ENCODE results near the gene CNDP2. TPM values are rescaled to one million over a fixed set of nuclear protein-coding genes. Genes with fewer than 3 reads are reported as not detected.

CNDP2 gene
- total and polyA plus RNA-seq, 2 of the 13 experiments (the other 11 are each of a cell fraction or from before 2014, with no cell fraction given) = 64.7 to 80.8 TPM

GRCh38 chr18:74496508-74497323, 553 bp downstream of the CNDP2 start (continued):
- TF ChIP-seq RBM39 (IDR thresholded peaks at IDR 0.05; ENCODE audit: low read depth, low read length, poor library complexity, severe bottlenecking) (no peak), TFE3 (CRISPR knock-in tag; IDR thresholded peaks at IDR 0.05) (no peak), ZNF614 (CRISPR knock-in tag; IDR thresholded peaks at IDR 0.05; ENCODE audit: borderline replicate concordance) (no peak), RFX3 (CRISPR knock-in tag; IDR thresholded peaks at IDR 0.05) (no peak), XRCC5 (optimal IDR thresholded peaks at IDR 0.05; ENCODE audit: low read length) (no peak), ARNT2 (CRISPR knock-in tag; IDR thresholded peaks at IDR 0.05; ENCODE audit: low read depth) (peak; percentile 47; the same call in 1 of the 2 replicates), KDM3A (CRISPR knock-in tag; IDR thresholded peaks at IDR 0.05; ENCODE audit: low read depth) (no peak; the same call in 1 of the 2 replicates), MYPOP (CRISPR knock-in tag; IDR thresholded peaks at IDR 0.05) (no peak), ZNF724P (CRISPR knock-in tag; IDR thresholded peaks at IDR 0.05; ENCODE audit: borderline replicate concordance) (peak; percentile 51; the same call in 1 of the 2 replicates), ZNF766 (CRISPR knock-in tag; IDR thresholded peaks at IDR 0.05; ENCODE audit: borderline replicate concordance) (0 out of 2 replicates have a peak, but pooled peaks have one; percentile 1), NCOR1 (IDR thresholded peaks at IDR 0.05; ENCODE audit: borderline replicate concordance, low read length) (0 out of 2 replicates have a peak, but pooled peaks have one; percentile 7), KDM4B (CRISPR knock-in tag; IDR thresholded peaks at IDR 0.05) (no peak), HIVEP1 (CRISPR knock-in tag; IDR thresholded peaks at IDR 0.05) (no peak), HOXA9 (CRISPR knock-in tag; IDR thresholded peaks at IDR 0.05; ENCODE audit: borderline replicate concordance) (no peak), ZNF468 (CRISPR knock-in tag; IDR thresholded peaks at IDR 0.05) (no peak), DR1 (CRISPR knock-in tag; IDR thresholded peaks at IDR 0.05) (no peak), NR1H2 (CRISPR knock-in tag; IDR thresholded peaks at IDR 0.05; ENCODE audit: borderline replicate concordance, low read depth) (no peak), ATF3 (CRISPR knock-in tag; IDR thresholded peaks at IDR 0.05) (no peak), YEATS2 (CRISPR knock-in tag; IDR thresholded peaks at IDR 0.05; ENCODE audit: borderline replicate concordance) (no peak)
- TF ChIP-seq, protein P1, sequence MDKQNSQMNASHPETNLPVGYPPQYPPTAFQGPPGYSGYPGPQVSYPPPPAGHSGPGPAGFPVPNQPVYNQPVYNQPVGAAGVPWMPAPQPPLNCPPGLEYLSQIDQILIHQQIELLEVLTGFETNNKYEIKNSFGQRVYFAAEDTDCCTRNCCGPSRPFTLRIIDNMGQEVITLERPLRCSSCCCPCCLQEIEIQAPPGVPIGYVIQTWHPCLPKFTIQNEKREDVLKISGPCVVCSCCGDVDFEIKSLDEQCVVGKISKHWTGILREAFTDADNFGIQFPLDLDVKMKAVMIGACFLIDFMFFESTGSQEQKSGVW (CRISPR knock-in tag; IDR thresholded peaks at IDR 0.05; ENCODE audit: borderline replicate concordance) = no peak

Measured in HepG2 (cell line).